ES-I3 (cell line): Measurements from ENCODE around the gene CAMK2N1.

ENCODE experiments used
- H3K36me3 ChIP-seq: 2 replicates; pipeline ENCODE4 v1.6.1; 2013; ENCODE audit warnings: mild to moderate bottlenecking, low read length, control low read depth, moderate library complexity; ENCODE audit not compliant: insufficient read depth
- H3K4me1 ChIP-seq: 2 replicates; pipeline ENCODE4 v1.6.1; 2013; ENCODE audit warnings: mild to moderate bottlenecking, control low read depth, low read length; ENCODE audit not compliant: insufficient read depth
- H3K9ac ChIP-seq: 2 replicates; pipeline ENCODE4 v1.6.1; 2013; ENCODE audit warnings: low read depth, mild to moderate bottlenecking, low read length, moderate library complexity
- H3K9me3 ChIP-seq: 2 replicates; pipeline ENCODE4 v1.6.1; 2013; ENCODE audit warnings: mild to moderate bottlenecking, low read length, moderate library complexity; ENCODE audit not compliant: control insufficient read depth, insufficient read depth

The CAMK2N1 gene

GRCh38 chr1:20491866-20492265 is 5.9 kb upstream of the CAMK2N1 start:
- H3K4me1 ChIP-seq, result peaks cover 22% of the 10 kb centered on the region; the same call in 1 of the 2 replicates
- H3K9me3 ChIP-seq, result no peaks in the 10 kb centered on the region
- no peaks in the 10 kb centered on the region for H3K36me3 ChIP-seq
- H3K9ac ChIP-seq, result no peak overlapping the region

- H3K9ac ChIP-seq, result no peak overlapping the region
- H3K9me3 ChIP-seq, result no peaks in the 10 kb centered on the region
- no peaks in the 10 kb centered on the region for H3K36me3 ChIP-seq
- peaks cover 22% of the 10 kb centered on the region; the same call in 1 of the 2 replicates for H3K4me1 ChIP-seq
Measured at GRCh38 chr1:20491178-20491577, 5.2 kb upstream of the CAMK2N1 start.

GRCh38 chr1:20487236-20487590 is 1.2 kb upstream of the CAMK2N1 start:
- Histone ChIP-seq H3K9me3 (no peaks in the 10 kb centered on the region), H3K36me3 (no peaks in the 10 kb centered on the region), H3K4me1 (peaks cover 22% of the 10 kb centered on the region), H3K9ac (peak overlapping the region; percentile 83; the same call in 1 of the 2 replicates)

- Histone ChIP-seq H3K9ac (peak overlapping the region; percentile 83), H3K9me3 (no peaks in the 10 kb centered on the region), H3K36me3 (no peaks in the 10 kb centered on the region), H3K4me1 (peaks cover 27% of the 10 kb centered on the region)
Measured at GRCh38 chr1:20486457-20487235, 636 bp upstream of the CAMK2N1 start.

GRCh38 chr1:20484519-20485462 is 1.2 kb downstream of the CAMK2N1 start:
- no peaks in the 10 kb centered on the region for H3K9me3 ChIP-seq
- peaks cover 41% of the 10 kb centered on the region for H3K4me1 ChIP-seq
- peak overlapping the region; percentile 83; the same call in 1 of the 2 replicates for H3K9ac ChIP-seq
- H3K36me3 ChIP-seq, result no peaks in the 10 kb centered on the region

- H3K9ac ChIP-seq, result peak overlapping the region; percentile 83; the same call in 1 of the 2 replicates
- H3K4me1 ChIP-seq, result peaks cover 41% of the 10 kb centered on the region
- H3K36me3 ChIP-seq, result no peaks in the 10 kb centered on the region
- H3K9me3 ChIP-seq, result no peaks in the 10 kb centered on the region
Measured at GRCh38 chr1:20483833-20484518, 2.0 kb downstream of the CAMK2N1 start.

- Histone ChIP-seq H3K36me3 (no peaks in the 10 kb centered on the region), H3K9me3 (no peaks in the 10 kb centered on the region), H3K4me1 (peaks cover 35% of the 10 kb centered on the region), H3K9ac (peak overlapping the region; percentile 83; the same call in 1 of the 2 replicates)
Measured at GRCh38 chr1:20483098-20483832, 2.7 kb downstream of the CAMK2N1 start.

- Histone ChIP-seq H3K36me3 (no peaks in the 10 kb centered on the region), H3K9me3 (no peaks in the 10 kb centered on the region), H3K4me1 (peaks cover 37% of the 10 kb centered on the region), H3K9ac (no peak overlapping the region)
Measured at GRCh38 chr1:20481643-20482498, 4.1 kb downstream of the CAMK2N1 start.

- Histone ChIP-seq H3K9me3 (no peaks in the 10 kb centered on the region), H3K36me3 (no peaks in the 10 kb centered on the region), H3K9ac (no peak overlapping the region), H3K4me1 (peaks cover 42% of the 10 kb centered on the region)
Measured at GRCh38 chr1:20480951-20481617, 4.9 kb downstream of the CAMK2N1 start.

GRCh38 chr1:20480243-20480944 is 5.6 kb downstream of the CAMK2N1 start:
- Histone ChIP-seq H3K36me3 (no peaks in the 10 kb centered on the region), H3K4me1 (peaks cover 42% of the 10 kb centered on the region), H3K9ac (no peak overlapping the region), H3K9me3 (no peaks in the 10 kb centered on the region)

- H3K4me1 ChIP-seq, result peaks cover 42% of the 10 kb centered on the region
- no peaks in the 10 kb centered on the region for H3K9me3 ChIP-seq
- no peak overlapping the region for H3K9ac ChIP-seq
- no peaks in the 10 kb centered on the region for H3K36me3 ChIP-seq
Measured at GRCh38 chr1:20479840-20480239, 6.2 kb downstream of the CAMK2N1 start.

- H3K36me3 ChIP-seq, result no peaks in the 10 kb centered on the region
- H3K4me1 ChIP-seq, result peaks cover 42% of the 10 kb centered on the region
- H3K9ac ChIP-seq, result no peak overlapping the region
- no peaks in the 10 kb centered on the region for H3K9me3 ChIP-seq
Measured at GRCh38 chr1:20478057-20478635, 7.9 kb downstream of the CAMK2N1 start.
